ENCODE results near the gene DOK6. TPM values are rescaled to one million over a fixed set of nuclear protein-coding genes. Genes with fewer than 3 reads are reported as not detected.

The DOK6 gene
- total RNA-seq, 3 donors from 2014 or later: 1.0 to 1.4 (median 1.3) TPM

- Histone ChIP-seq H3K4me3 (no peak overlapping the region), H3K27ac (no peak overlapping the region), H3K36me3 (no peaks in the 10 kb centered on the region), H3K9me3 (no peaks in the 10 kb centered on the region), H3K4me1 (no peaks in the 10 kb centered on the region), H3K27me3 (no peaks in the 10 kb centered on the region)
- DNase-seq (ENCODE audit: low spot score in 2 of 2): no peak
- no peak for TF ChIP-seq CTCF (IDR thresholded peaks at IDR 0.05)
- TF ChIP-seq POLR2AphosphoS5 (IDR thresholded peaks at IDR 0.05): no peak
- TF ChIP-seq POLR2A (IDR thresholded peaks at IDR 0.05): no peak
- intact Hi-C loops (cut with DNase I; ENCODE audit: low total_unique reads): no loop called here
Measured at GRCh38 chr18:69725855-69726508, 325.3 kb downstream of the DOK6 start.

GRCh38 chr18:69727912-69728572 is 327.4 kb downstream of the DOK6 start:
- no peak overlapping the region for H3K4me3 ChIP-seq
- intact Hi-C loops (cut with DNase I; ENCODE audit: low total_unique reads): no loop called here

GRCh38 chr18:69730664-69731063 is 330.0 kb downstream of the DOK6 start:
- no peaks in the 10 kb centered on the region for H3K36me3 ChIP-seq
- peaks cover 0 to 4% of the 10 kb centered on the region in 2 donors for H3K9me3 ChIP-seq
- no peak overlapping the region for H3K27ac ChIP-seq
- no peak for DNase-seq (ENCODE audit: low spot score in 2 of 2)
- H3K27me3 ChIP-seq: no peaks in the 10 kb centered on the region
- H3K4me3 ChIP-seq: no peak overlapping the region
- H3K4me1 ChIP-seq: no peaks in the 10 kb centered on the region
- intact Hi-C loops (cut with DNase I; ENCODE audit: low total_unique reads): no loop called here
- TF ChIP-seq POLR2A (IDR thresholded peaks at IDR 0.05): no peak
- no peak for TF ChIP-seq CTCF (IDR thresholded peaks at IDR 0.05)
- no peak for TF ChIP-seq POLR2AphosphoS5 (IDR thresholded peaks at IDR 0.05)

More at GRCh38 chr18:69727912-69728572, 327.4 kb downstream of the DOK6 start:
- Histone ChIP-seq H3K27me3 (no peaks in the 10 kb centered on the region), H3K36me3 (no peaks in the 10 kb centered on the region), H3K9me3 (no peaks in the 10 kb centered on the region), H3K4me1 (no peaks in the 10 kb centered on the region), H3K27ac (no peak overlapping the region)
- no peak for TF ChIP-seq POLR2A (IDR thresholded peaks at IDR 0.05)
- TF ChIP-seq POLR2AphosphoS5 (IDR thresholded peaks at IDR 0.05): no peak
- no peak for TF ChIP-seq CTCF (IDR thresholded peaks at IDR 0.05)
- no peak for DNase-seq (ENCODE audit: low spot score in 2 of 2)

GRCh38 chr18:69734536-69734935 is 333.8 kb downstream of the DOK6 start:
- H3K36me3 ChIP-seq: no peaks in the 10 kb centered on the region
- no peak for DNase-seq (ENCODE audit: low spot score in 2 of 2)
- TF ChIP-seq POLR2AphosphoS5 (IDR thresholded peaks at IDR 0.05) (no peak), CTCF (IDR thresholded peaks at IDR 0.05) (no peak), POLR2A (IDR thresholded peaks at IDR 0.05) (no peak)
- no peak overlapping the region for H3K27ac ChIP-seq
- H3K27me3 ChIP-seq: no peaks in the 10 kb centered on the region
- intact Hi-C loops (cut with DNase I; ENCODE audit: low total_unique reads): no loop called here
- H3K4me3 ChIP-seq: no peak overlapping the region
- H3K4me1 ChIP-seq: no peaks in the 10 kb centered on the region
- peaks cover 0 to 4% of the 10 kb centered on the region in 2 donors for H3K9me3 ChIP-seq

- H3K36me3 ChIP-seq: no peaks in the 10 kb centered on the region
- H3K9me3 ChIP-seq: peaks cover 0 to 4% of the 10 kb centered on the region in 2 donors
- no peaks in the 10 kb centered on the region for H3K27me3 ChIP-seq
- no peak overlapping the region for H3K27ac ChIP-seq
- no peak for TF ChIP-seq POLR2A (IDR thresholded peaks at IDR 0.05)
- TF ChIP-seq CTCF (IDR thresholded peaks at IDR 0.05): no peak
- TF ChIP-seq POLR2AphosphoS5 (IDR thresholded peaks at IDR 0.05): no peak
- no peak for DNase-seq (ENCODE audit: low spot score in 2 of 2)
- no peak overlapping the region for H3K4me3 ChIP-seq
- H3K4me1 ChIP-seq: no peaks in the 10 kb centered on the region
- intact Hi-C loops (cut with DNase I; ENCODE audit: low total_unique reads): no loop called here
Measured at GRCh38 chr18:69736730-69737129, 336.0 kb downstream of the DOK6 start.
